ENCODE measurements around the gene PDP2.

PDP2 gene

DNA sequence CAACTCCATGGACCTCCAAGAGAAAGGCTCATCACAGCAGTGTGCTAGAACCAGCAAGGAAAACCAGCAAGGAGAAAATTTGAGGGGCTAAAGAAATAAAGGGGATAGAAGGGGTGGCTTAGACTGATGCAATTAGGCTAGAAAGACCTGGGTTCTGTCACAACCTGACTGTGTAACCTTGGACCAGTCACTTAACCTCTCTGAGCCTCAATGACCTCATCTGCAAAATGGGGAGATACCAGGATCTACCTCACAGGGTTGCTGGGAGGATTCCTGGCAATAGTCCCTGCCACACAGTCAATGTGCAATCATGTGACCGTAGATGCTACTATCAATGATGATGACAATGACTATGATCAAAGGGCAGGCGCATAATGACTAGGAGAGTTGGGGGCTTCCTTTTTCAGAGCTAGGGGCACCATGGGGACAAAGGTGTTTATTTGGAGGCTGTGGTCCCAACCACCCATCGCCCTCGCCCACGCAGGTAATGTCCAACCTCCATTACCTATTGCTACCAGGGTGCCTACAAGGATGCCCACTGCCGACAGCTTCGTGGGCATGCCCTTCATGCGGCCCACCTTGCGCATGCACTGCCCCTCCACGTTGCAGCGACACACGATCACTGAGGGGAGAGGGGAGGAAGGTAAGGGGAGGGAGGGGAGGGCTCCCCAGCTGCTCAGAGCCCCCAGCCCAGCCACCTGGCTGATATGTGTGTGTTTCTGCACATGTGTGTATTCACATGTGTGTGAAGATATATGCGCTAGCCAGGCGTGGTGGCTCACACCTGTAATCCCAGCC is 28.6 kb downstream of the PDP2 start:
- no peak for TF ChIP-seq CTCF (IDR thresholded peaks at IDR 0.05; ENCODE audit: control insufficient read depth, insufficient read depth, low read depth, low read length, missing control alignments)

DNA sequence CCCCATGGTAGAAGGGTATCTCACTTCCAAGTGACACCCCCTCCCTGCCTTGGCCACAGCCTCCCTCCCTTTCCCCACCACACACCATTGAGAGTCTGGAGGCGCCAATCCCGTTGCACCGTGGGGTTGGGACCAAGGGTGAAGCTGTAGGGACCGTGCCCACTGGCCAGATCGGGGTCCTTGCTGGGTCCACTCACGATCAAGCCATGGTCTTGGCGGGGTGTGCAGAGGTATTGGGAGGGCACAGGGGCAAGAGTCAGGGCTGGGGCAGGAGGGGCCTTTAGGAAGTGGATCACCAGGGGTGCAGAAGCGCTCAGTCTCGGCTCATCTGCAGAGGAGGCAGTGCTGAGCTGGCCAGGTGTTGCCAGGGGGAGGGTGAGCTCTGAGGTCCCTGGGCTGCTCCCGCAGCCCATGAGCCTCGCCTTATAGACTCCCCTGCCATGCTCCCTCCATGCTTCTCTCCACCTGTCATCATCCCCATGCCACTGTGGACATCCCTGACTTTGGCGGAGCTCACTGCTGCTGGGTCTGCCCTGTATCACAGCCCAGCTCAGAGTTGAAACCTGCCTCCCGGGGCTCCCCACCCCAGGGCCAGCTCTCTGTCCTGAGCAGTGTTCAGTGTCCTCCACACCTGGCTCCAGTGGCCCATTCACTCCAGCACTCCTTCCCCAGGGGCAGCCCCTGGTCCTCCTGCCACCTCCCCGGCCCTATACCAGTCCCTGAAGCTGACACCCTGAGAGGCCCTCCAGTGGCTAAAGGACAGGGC is 30.0 kb downstream of the PDP2 start:
- no peak for DNase-seq (ENCODE audit: low read depth)

More for the DNA sequence above, 28.6 kb downstream of the PDP2 start:
- no peak overlapping the region for H3K4me3 ChIP-seq (ENCODE audit: control insufficient read depth, low read depth, low read length)
- no peak for DNase-seq (ENCODE audit: low read depth)

GRCh38 chr16:66911112-66911511 is 30.8 kb downstream of the PDP2 start:
- no peak for DNase-seq (ENCODE audit: low read depth)
- TF ChIP-seq CTCF (IDR thresholded peaks at IDR 0.05; ENCODE audit: control insufficient read depth, insufficient read depth, low read depth, low read length, missing control alignments), result no peak
- no peak overlapping the region for H3K4me3 ChIP-seq (ENCODE audit: control insufficient read depth, low read depth, low read length)

More for the DNA sequence above, 30.0 kb downstream of the PDP2 start:
- no peak overlapping the region for H3K4me3 ChIP-seq (ENCODE audit: control insufficient read depth, low read depth, low read length)
- TF ChIP-seq CTCF (IDR thresholded peaks at IDR 0.05; ENCODE audit: control insufficient read depth, insufficient read depth, low read depth, low read length, missing control alignments), result no peak

GRCh38 chr16:66911801-66912200 is 31.5 kb downstream of the PDP2 start:
- no peak overlapping the region for H3K4me3 ChIP-seq (ENCODE audit: control insufficient read depth, low read depth, low read length)
- TF ChIP-seq CTCF (IDR thresholded peaks at IDR 0.05; ENCODE audit: control insufficient read depth, insufficient read depth, low read depth, low read length, missing control alignments), result no peak
- no peak for DNase-seq (ENCODE audit: low read depth)

- H3K4me3 ChIP-seq (ENCODE audit: control insufficient read depth, low read depth, low read length), result no peak overlapping the region
- no peak for TF ChIP-seq CTCF (IDR thresholded peaks at IDR 0.05; ENCODE audit: control insufficient read depth, insufficient read depth, low read depth, low read length, missing control alignments)
- no peak for DNase-seq (ENCODE audit: low read depth)
These were observed 32.8 kb downstream of the PDP2 start for GRCh38 chr16:66913081-66913480.

DNA sequence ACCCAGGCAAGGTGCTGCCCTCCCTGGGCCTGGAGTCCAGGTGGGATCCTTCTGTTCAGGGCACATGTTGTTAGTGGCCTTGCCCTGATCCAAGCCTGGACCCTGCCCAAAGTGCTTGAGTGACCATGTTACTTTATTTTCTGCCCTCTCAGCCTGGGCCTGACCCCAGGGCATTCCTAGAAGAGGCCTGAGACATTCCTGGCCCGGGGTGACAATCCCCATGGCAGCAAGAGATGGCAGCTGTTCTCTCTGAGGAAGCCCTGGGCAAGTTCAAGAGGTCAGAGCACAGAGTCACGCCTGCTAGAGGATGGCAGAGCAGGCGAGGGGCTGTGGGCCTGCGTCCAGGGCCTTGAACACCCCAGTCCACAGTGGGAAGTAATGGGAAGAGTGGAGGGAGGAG is 33.4 kb downstream of the PDP2 start:
- H3K4me3 ChIP-seq (ENCODE audit: control insufficient read depth, low read depth, low read length), result no peak overlapping the region
- DNase-seq (ENCODE audit: low read depth), result no peak
- TF ChIP-seq CTCF (IDR thresholded peaks at IDR 0.05; ENCODE audit: control insufficient read depth, insufficient read depth, low read depth, low read length, missing control alignments), result no peak

Measured in AG09309 (cell line).